ENCODE results near the gene PNPLA2.

PNPLA2 gene

DNA sequence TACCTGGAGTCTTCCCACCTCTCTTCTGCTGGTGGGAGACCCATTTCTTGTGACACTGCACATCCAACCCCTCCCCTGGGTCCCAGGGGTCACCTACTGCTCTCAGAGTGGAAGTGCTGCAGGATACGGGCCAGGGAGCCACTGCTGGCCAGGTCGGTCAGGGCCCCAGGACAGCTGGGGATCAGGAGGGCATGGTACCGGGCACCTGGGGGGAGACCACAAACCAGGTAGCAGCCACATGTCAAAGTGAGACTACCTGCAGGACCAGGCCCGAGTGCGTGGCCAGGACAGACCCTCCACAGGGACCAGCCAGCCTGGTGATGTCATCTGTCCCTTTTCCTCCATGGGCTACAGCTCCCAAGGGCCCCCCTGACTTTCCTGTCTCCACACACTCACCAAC is 45.3 kb upstream of the PNPLA2 start:
- TF ChIP-seq, protein P1, sequence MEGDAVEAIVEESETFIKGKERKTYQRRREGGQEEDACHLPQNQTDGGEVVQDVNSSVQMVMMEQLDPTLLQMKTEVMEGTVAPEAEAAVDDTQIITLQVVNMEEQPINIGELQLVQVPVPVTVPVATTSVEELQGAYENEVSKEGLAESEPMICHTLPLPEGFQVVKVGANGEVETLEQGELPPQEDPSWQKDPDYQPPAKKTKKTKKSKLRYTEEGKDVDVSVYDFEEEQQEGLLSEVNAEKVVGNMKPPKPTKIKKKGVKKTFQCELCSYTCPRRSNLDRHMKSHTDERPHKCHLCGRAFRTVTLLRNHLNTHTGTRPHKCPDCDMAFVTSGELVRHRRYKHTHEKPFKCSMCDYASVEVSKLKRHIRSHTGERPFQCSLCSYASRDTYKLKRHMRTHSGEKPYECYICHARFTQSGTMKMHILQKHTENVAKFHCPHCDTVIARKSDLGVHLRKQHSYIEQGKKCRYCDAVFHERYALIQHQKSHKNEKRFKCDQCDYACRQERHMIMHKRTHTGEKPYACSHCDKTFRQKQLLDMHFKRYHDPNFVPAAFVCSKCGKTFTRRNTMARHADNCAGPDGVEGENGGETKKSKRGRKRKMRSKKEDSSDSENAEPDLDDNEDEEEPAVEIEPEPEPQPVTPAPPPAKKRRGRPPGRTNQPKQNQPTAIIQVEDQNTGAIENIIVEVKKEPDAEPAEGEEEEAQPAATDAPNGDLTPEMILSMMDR (IDR thresholded peaks at IDR 0.05; ENCODE audit: borderline replicate concordance, control extremely low read depth, extremely low read depth, insufficient read depth, missing control alignments) = no peak
- in situ Hi-C loops (cut with MboI; ENCODE audit: low sequenced_read_pairs, unreplicated experiment) = no loop called here
- no peak for DNase-seq (ENCODE audit: low spot score)

DNA sequence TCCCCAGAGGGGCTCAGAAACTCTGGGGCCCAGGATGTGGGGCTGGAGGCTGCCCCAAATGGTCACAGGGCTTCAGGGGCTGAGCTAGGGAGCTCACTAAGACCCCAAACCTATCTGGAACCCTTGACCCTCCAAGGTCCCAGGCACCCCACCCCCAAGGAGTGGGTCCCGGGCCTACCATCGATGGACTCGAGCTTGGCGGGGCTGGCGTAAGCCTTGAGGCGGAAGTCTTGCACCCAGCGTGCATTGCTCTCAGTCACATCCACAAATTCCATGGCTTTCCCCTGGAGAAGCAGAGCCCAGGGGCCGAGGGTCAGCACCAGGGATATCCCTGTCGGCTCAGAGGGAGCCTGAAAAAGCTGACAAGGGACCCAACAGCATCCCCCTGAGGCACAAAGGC is 44.9 kb upstream of the PNPLA2 start:
- DNase-seq (ENCODE audit: low spot score) = no peak
- TF ChIP-seq, protein P1 (IDR thresholded peaks at IDR 0.05; ENCODE audit: borderline replicate concordance, control extremely low read depth, extremely low read depth, insufficient read depth, missing control alignments) = no peak
- in situ Hi-C loops (cut with MboI; ENCODE audit: low sequenced_read_pairs, unreplicated experiment) = no loop called here

DNA sequence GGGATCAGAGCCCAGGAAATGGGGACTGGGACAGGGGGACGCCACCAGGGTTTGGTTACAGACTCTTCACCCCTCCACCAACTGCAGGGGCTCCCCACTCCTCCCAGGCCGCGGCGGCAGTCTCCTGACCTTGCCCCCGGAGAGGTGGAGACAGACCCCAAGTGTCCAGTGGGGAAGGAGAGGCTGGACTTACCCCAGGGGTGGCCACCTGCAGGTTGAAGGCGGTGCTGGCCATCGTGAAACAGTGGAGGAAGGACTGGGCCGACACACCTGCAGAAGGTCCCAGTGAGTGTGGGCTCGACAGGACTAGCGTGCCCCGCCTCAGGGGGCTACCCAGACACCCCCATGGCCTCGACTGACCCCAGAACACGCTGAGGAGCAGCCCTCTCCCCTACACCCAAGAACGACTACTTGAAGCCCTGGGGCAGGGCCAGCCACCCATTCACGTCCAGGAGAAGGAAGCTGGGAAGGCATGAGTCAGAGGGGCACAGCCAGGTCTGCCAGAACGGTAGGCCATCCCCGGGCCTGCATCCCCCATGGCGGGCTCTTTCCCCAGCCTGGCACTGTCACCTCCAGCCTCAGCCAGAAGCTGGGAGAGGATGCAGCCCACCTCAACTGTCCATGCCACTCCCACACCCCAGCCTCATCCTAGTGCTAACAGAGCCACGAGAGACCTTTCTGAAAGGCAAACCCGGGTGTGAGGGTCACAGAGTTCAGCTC is 43.7 kb upstream of the PNPLA2 start:
- in situ Hi-C loops (cut with MboI; ENCODE audit: low sequenced_read_pairs, unreplicated experiment) = no loop called here
- no peak for DNase-seq (ENCODE audit: low spot score)
- TF ChIP-seq, protein P1 (IDR thresholded peaks at IDR 0.05; ENCODE audit: borderline replicate concordance, control extremely low read depth, extremely low read depth, insufficient read depth, missing control alignments) = no peak

DNA sequence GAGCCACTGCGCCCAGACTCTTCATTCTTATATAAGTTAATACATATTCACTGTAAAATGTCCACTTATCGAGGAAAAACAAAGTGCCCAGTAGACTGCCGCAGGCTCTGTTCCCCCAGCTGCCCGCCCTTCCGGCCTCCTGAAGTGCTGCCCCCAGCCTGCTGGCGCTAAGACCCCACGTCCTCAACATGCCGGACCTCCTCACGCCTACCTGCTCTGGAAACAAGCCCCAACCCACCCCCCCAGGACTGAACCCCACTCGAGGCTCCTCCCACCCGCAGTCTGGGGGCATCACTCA is 42.5 kb upstream of the PNPLA2 start:
- TF ChIP-seq, protein P1 (IDR thresholded peaks at IDR 0.05; ENCODE audit: borderline replicate concordance, control extremely low read depth, extremely low read depth, insufficient read depth, missing control alignments) = no peak
- no peak for DNase-seq (ENCODE audit: low spot score)
- in situ Hi-C loops (cut with MboI; ENCODE audit: low sequenced_read_pairs, unreplicated experiment) = no loop called here

DNA sequence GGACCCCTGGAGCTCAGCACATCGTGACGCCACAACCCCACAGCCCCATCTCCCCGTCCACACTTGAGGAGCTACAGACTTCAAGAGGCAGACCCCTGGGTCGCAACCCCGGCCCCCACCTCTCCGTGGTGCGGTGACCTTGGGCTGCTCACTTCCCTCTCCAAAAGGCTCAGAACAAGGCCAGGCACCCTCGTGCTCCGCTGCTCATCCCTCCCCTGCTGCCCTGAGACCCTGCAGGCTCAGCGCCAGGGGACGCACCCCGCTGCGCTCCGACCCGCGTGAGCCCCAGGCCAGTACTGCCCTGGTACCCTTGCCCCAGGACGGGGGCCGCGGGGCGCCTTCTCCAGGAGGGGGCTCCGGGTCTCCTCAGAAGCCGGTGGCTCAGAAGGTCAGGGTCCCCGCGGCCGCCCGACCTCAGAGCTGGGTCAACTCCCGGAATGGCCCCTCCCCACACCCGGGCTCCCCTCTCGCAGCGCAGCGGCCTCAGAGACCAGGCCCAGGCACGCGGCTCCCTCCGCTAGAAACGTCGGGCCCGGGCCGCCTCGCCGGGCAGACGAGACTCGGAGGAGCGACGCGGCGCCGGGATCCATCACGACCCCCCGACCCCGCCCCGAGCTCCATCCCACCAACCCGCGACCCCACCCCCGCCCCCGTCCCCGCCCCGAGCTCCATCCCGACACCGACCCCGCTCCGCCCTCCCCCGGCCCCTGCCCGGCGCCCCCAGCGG is 42.0 kb upstream of the PNPLA2 start:
- in situ Hi-C loops (cut with MboI; ENCODE audit: low sequenced_read_pairs, unreplicated experiment) = no loop called here
- peak; percentile 79 for DNase-seq (ENCODE audit: low spot score)
- TF ChIP-seq, protein P1 (IDR thresholded peaks at IDR 0.05; ENCODE audit: borderline replicate concordance, control extremely low read depth, extremely low read depth, insufficient read depth, missing control alignments) = peak; percentile 10

DNA sequence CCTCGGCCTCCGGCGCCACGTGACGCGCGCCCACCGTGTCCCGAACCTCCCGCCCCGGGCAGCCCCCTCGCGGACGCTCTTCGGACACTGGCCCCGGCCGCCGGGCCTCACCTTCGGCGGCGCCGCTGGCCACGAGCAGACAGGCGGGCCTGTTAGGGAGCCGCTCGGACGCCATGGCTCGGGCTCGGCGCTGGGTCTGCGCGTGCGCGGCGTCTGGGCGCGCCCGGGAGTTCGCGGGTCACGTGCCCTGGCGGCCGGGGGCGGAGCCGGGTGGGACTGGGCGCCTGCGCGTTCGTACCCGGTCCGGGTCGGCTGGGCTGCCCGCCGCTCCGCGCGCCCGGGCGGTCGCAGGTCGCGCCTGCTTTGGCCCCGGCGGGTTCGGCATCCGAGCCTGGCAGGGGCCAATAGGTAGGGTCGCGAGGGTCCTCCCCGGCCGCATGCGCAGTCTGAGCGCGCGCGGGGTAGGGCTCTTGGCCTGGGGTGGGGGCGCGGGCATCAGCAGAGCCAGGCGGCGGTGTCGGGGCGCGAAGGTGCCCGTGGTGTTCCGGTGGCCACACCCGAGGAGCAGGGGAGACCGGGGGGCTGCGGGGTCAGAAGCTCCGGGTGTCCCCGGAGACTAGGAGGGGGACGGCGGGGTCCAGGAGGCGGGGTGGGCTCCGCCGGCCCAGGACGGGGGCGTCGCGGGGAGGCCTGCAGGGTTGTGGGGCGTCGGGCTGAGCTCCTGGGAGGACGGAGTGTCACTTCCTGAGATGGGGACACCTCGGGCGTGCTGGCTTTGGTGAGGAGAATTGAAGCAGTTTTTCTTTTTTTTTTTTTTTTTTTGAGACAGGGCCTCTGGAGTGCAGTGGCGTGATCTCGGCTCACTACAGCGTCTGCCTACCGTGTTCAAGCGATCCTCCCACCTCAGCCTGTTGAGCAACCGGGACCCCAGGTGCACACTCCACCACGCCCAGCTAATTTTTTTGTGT is 41.1 kb upstream of the PNPLA2 start, which contains the start of gene GATD1:
TSS of gene GATD1 (minus strand) at position 200 of the 968 bp plus-strand sequence. CDS start at position 175, 25 bp downstream.
- peak; percentile 100 for DNase-seq (ENCODE audit: low spot score)
- in situ Hi-C loops (cut with MboI; ENCODE audit: low sequenced_read_pairs, unreplicated experiment) = no loop called here
- TF ChIP-seq, protein P1 (IDR thresholded peaks at IDR 0.05; ENCODE audit: borderline replicate concordance, control extremely low read depth, extremely low read depth, insufficient read depth, missing control alignments) = no peak

All from GM13976 (cell line).